ENCODE data around the gene MOCOS.

- TF ChIP-seq EZH2 (IDR thresholded peaks at IDR 0.05; ENCODE audit: low read length) (no peak), CTCF (optimal IDR thresholded peaks at IDR 0.05 in 1 of 3, IDR thresholded peaks at IDR 0.05 in 1 of 3, conservative IDR thresholded peaks at IDR 0.05 in 1 of 3; ENCODE audit: extremely low read depth in 1 of 3, insufficient read depth in 2 of 3, low read length in 3 of 3) (no peak)
These were observed 91.7 kb downstream of the MOCOS start for GRCh38 chr18:36279001-36279400.

All from keratinocyte (primary cell).